Activated CD8-positive, alpha-beta T cell treated with anti-CD3 and anti-CD28 coated beads, Interleukin-2, amount 10 ng/mL, durations not matched to agents 7 days and 5 days (primary cell): ENCODE measurements around the gene SRC. TPM values are rescaled to one million over a fixed set of nuclear protein-coding genes. Genes with fewer than 3 reads are reported as not detected.
"Not testable (repeated sequence)": the region's sequence is repeated elsewhere in the genome, so short reads cannot be mapped to it uniquely, and the experiment has no call there.

ENCODE experiments used
- ATAC-seq: fragments of 150-1000 bp; cut with Tn5 transposase; one replicate; pipeline ENCODE4 v1.10.0; 2021; ENCODE audit warnings: moderate library complexity
- CTCF ChIA-PET: fragments of 350-600 bp; sonication (Branson Sonifier 250); formaldehyde crosslinking; loops from one replicate; lab custom pipeline; 2021; ENCODE audit warnings: antibody characterized with exemption; lab: Charles Lee
- POLR2A ChIA-PET: fragments of 350-600 bp; sonication (Branson Sonifier 250); formaldehyde crosslinking; loops from one replicate; lab custom pipeline; 2021; ENCODE audit warnings: antibody characterized with exemption; lab: Charles Lee
- DNase-seq: peaks from one replicate; pipeline ENCODE4 v3.0.0-alpha.2; 2020
- H3K27ac Mint-ChIP-seq: one replicate; pipeline ENCODE4 v1.8.0; 2021; ENCODE audit warnings: mild to moderate bottlenecking, mixed read lengths
- H3K27me3 Mint-ChIP-seq: one replicate; pipeline ENCODE4 v1.8.0; 2021; ENCODE audit warnings: low read depth, mixed read lengths
- H3K36me3 Mint-ChIP-seq: one replicate; pipeline ENCODE4 v1.8.0; 2021; ENCODE audit warnings: low read depth, mixed read lengths
- H3K4me1 Mint-ChIP-seq: one replicate; pipeline ENCODE4 v1.8.0; 2021; ENCODE audit warnings: low read depth, mixed read lengths
- H3K4me3 Mint-ChIP-seq: one replicate; pipeline ENCODE4 v1.8.0; 2021; ENCODE audit warnings: mild to moderate bottlenecking, mixed read lengths
- H3K9me3 Mint-ChIP-seq: one replicate; pipeline ENCODE4 v1.8.0; 2022; ENCODE audit warnings: mixed read lengths; ENCODE audit not compliant: insufficient read depth
- total RNA-seq, 2 experiments: library from RNA; stranded (reverse); gene quantifications; one replicate each; pipeline ENCODE4 v1.2.3, GENCODE V29; 2021

The SRC gene
- total RNA-seq, 2 experiments from 2014 or later = 3.2 to 6.5 TPM

DNA sequence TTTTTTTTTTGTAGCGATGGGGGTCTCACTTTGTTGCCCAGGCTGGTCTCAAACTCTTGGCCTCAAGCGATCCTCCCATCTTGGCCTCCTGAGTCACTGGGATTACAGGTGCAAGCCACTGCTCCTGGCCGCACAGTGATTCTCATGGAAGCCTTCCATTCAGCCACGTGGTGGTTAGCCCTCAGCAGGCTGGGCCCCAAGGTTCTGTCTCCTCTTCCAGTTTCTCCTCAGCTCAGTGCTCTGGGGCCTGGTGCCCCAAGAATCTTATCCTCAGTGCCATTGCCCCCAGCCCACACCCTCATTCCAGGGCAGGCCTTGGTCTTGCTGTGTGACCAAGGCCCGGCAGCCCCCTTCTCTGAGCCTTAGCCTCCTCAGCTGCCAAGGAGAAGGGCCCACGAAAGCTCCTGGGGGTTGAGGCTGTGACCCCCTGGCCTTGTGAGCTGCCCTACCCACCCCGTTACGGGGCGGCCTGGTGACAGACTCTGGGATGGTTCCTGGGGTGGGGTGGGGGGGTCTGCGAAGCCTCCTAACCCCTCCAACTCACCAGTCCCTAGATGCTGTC is 16.4 kb downstream of the SRC start:
- DNase-seq (no peak), ATAC-seq (no peak)
- Mint-ChIP-seq H3K4me1 (no peaks in the 10 kb centered on the region), H3K9me3 (no peaks in the 10 kb centered on the region), H3K27ac (no peak overlapping the region), H3K4me3 (no peak overlapping the region), H3K36me3 (no peaks in the 10 kb centered on the region), H3K27me3 (no peaks in the 10 kb centered on the region)
- ChIA-PET CTCF (no interaction called here), POLR2A (no interaction called here)

DNA sequence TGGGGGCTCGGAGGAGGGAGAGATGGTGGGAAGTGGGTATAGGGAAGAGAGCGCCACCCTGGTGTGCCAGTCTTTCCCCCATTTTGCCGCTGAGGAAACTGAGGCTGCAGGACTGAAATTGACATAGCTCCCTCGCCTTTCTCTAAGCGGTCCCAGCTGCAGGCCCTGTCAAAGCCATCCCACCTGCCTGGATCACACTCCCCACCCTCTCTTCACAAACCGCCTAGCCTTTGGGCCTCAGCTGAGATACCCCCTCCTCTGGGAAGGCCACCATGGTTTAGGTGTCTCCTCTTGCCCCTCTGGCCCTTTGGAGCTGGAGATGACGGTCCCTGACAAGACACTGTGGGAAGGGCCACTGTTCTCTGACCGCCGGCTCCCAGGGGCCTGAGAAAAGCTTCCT is 16.9 kb downstream of the SRC start:
- Mint-ChIP-seq H3K9me3 (no peaks in the 10 kb centered on the region), H3K27ac (no peak overlapping the region), H3K27me3 (no peaks in the 10 kb centered on the region), H3K4me1 (no peaks in the 10 kb centered on the region), H3K4me3 (no peak overlapping the region), H3K36me3 (no peaks in the 10 kb centered on the region)
- ChIA-PET CTCF (no interaction called here), POLR2A (no interaction called here)
- ATAC-seq (no peak), DNase-seq (no peak)

DNA sequence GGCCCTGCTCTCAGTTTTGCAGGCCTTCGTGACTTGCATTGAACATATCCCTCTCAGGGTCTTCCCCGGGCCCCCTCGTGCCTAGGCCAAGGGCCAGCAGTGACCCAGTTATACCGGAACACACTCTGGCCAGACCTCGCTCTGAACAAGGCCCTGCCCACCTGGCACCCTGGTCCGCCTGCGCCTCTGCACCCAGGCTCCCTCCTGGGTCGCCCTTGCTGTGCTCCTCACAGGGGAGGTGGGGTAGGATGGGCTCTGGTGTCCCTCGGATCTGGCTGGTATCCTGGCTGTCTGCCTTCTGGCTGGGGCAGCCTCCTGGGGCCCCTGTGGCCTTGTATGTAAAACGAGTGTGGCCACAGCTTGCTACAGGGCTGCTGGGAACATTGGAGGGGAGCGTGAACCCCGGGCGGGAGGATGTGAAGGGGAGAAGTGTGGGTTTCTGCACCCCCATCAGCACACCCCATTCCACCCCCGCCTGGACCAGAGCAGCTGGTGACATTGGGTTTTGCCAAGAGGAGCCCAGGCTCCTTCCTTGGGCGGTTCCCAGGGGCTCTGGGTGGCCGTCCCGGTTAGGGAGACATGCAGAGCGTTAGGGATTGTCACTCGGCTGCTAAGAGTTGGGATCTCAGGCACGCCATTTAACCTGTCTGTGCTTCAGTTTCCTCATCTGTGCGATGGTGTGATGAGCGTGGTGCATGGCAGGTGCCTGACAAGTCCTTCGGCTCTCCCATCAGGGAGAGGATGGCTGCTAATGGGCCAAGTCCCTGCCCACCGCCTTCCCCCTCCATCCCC is 17.5 kb downstream of the SRC start:
- Mint-ChIP-seq H3K9me3 (no peaks in the 10 kb centered on the region), H3K4me1 (no peaks in the 10 kb centered on the region), H3K27me3 (no peaks in the 10 kb centered on the region), H3K36me3 (no peaks in the 10 kb centered on the region), H3K27ac (no peak overlapping the region), H3K4me3 (no peak overlapping the region)
- ChIA-PET POLR2A (no interaction called here), CTCF (no interaction called here)
- DNase-seq = no peak
- ATAC-seq = no peak

DNA sequence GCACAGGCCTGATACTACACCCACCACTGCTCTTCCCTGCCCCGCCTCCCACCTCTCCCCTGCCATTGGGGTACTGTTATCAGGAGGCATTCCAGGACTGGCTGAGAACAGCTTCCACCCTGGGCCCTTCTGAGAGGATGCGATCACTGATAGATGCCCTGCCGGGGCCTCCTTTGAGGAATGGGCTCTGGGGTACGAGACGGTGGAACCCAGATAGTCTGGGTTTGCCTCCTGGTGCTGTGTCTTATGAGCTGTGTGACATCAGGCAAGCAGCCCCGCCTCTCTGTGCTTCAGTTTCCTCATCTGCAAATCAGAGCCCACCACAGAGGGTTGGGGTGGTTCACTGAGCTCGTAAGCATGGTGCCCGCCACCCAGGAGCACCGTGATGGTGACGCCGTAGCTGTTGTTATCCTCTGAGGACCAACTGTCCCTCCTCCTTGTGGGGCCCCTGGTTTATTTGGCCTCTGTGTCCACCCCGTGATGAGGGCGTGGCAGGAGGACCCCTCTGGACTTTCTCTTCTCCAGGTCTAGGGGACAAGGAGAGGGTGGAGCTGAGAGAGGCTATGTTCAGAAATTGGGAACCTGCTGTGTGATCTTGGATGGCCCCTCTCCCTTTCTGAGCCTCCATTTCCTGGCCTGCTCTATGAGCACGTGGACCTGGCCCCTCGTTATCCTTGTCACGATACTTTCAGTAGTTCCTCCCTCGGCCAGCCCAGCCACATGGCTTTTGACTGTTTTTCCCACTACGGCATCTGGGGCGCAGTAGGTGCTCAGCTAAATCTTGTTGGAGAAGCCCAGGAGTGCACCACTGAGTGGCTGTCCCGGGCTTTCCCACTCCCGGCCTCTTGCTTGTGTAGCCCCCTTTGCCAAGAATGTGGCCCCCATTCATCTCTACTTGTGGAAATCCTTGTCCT is 18.3 kb downstream of the SRC start:
- no peaks in the 10 kb centered on the region for H3K9me3 Mint-ChIP-seq
- ATAC-seq (no peak), DNase-seq (no peak)
- no peak overlapping the region for H3K4me3 Mint-ChIP-seq
- H3K36me3 Mint-ChIP-seq = no peaks in the 10 kb centered on the region
- ChIA-PET POLR2A (interaction anchor here (0.7 kb wide), 1 partner anchor 649 kb away, joined by 3 read pairs; no protein-coding TSS in a partner anchor), CTCF (interaction anchor here (1.6 kb wide), 1 partner anchor 20 kb away, joined by 4 read pairs; no protein-coding TSS in a partner anchor)
- no peak overlapping the region for H3K27ac Mint-ChIP-seq
- no peaks in the 10 kb centered on the region for H3K4me1 Mint-ChIP-seq
- H3K27me3 Mint-ChIP-seq = no peaks in the 10 kb centered on the region

DNA sequence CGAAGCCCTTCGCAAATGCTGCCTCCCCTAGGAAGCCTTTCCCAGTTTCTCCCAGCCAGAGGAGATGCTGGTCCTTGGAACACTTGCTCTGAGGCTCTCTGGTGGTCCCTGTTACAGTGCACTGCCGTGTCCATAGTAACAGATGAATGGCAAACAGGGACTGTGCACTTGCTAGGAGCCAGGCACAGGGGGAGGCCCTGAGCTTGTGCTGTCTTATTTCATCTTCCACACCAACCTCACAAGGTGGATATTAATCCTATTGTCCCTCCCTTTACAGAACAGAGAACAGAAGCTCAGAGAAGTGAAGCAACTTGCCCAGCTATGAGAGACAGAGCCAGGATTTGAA is 19.0 kb downstream of the SRC start:
- Mint-ChIP-seq H3K4me1 (no peaks in the 10 kb centered on the region), H3K36me3 (no peaks in the 10 kb centered on the region), H3K27me3 (no peaks in the 10 kb centered on the region), H3K9me3 (no peaks in the 10 kb centered on the region), H3K4me3 (no peak overlapping the region), H3K27ac (no peak overlapping the region)
- ATAC-seq (no peak), DNase-seq (no peak)
- ChIA-PET CTCF (interaction anchor here (1.6 kb wide), 1 partner anchor 20 kb away, joined by 4 read pairs; no protein-coding TSS in a partner anchor), POLR2A (no interaction called here)

DNA sequence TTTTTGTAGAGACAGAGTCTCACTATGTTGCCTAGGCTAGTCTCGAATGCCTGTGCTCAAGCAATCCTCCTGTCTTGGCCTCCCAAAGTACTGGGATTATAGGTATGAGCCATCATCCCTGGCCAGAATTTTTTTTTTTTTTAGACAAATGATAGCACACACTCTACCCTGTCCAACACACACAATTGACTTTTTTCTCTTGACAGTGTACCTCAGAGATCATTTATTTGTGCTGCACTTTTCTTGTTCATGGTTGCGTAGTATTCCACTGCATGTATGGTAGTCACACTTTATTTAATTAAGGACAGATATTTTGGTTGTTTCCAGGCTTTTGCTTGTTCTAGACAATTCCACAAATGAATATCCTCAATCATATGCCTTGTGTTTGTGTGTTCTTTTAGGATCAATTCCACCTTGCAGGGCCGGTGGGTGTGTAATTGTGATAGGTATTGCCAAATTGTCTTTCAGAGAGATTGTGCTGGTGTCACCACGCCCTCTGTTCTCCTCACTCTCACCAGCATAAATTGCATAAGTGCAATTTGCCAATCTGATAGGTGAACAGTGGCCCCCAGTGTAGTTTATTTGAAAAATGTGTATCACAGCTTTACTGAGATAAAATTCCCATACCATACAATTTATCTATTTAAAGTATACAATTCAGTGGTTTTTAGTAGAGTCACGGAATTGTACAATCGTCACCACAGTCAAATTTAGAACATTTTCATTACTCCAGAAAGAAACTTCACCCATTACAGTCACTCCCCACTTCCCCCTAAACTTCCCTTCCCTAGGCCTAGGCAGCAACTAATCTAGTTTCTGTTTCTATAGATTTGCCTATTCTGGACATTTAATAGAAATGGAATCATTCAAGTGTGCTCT is 20.1 kb downstream of the SRC start:
- Mint-ChIP-seq H3K27ac (no peak overlapping the region), H3K9me3 (no peaks in the 10 kb centered on the region), H3K36me3 (no peaks in the 10 kb centered on the region), H3K4me1 (no peaks in the 10 kb centered on the region), H3K27me3 (no peaks in the 10 kb centered on the region), H3K4me3 (no peak overlapping the region)
- DNase-seq (no peak), ATAC-seq (no peak)
- POLR2A ChIA-PET = no interaction called here
- CTCF ChIA-PET = interaction anchor here (1.6 kb wide), 1 partner anchor 18 kb away, joined by 4 read pairs; no protein-coding TSS in a partner anchor

DNA sequence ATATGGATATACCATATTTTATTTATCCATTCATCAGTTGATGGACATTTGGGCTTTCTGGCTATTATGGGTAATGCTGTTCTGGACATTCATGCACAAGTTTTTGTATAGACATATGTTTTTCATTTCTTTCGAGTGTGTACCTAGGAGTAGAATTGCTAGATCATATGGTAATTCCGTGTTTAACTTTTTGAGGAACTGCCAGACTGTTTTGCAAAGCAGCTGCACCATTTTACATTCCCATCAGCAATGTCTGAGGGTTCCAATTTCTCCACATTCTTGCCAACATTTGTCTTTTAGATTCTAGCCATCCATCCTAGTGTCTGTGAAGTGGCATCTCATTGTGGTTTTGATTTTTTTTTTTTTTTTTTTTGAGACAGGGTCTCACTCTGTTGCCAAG is 20.8 kb downstream of the SRC start:
- ATAC-seq (no peak), DNase-seq (no peak)
- Mint-ChIP-seq H3K27ac (no peak overlapping the region), H3K27me3 (no peaks in the 10 kb centered on the region), H3K4me3 (no peak overlapping the region), H3K4me1 (no peaks in the 10 kb centered on the region), H3K9me3 (no peaks in the 10 kb centered on the region), H3K36me3 (no peaks in the 10 kb centered on the region)
- ChIA-PET POLR2A (no interaction called here), CTCF (no interaction called here)

DNA sequence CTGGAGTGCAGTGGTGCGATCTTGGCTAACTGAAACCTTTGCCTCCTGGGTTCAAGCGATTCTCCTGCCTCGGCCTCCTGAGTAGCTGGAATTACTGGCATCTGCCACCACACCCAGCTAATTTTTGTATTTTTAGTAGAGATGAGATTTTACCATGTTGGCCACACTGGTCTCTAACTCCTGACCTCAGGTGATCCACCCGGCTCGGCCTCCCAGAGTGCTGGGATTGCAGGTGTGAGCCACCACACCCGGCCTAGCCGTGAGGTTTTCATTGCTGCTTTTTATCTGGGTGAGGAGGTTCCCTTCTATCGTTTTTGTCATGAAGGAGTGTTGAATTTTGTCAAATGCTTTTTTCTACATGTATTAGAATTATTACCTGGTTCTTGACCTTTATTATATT is 23.9 kb downstream of the SRC start:
- H3K36me3 Mint-ChIP-seq = no peaks in the 10 kb centered on the region
- POLR2A ChIA-PET = interaction anchor here (0.6 kb wide), 1 partner anchor 1500 kb away, joined by 3 read pairs; no protein-coding TSS in a partner anchor
- ATAC-seq (no peak), DNase-seq (no peak)
- H3K27ac Mint-ChIP-seq = no peak overlapping the region
- no peaks in the 10 kb centered on the region for H3K27me3 Mint-ChIP-seq
- CTCF ChIA-PET = no interaction called here
- H3K4me1 Mint-ChIP-seq = no peaks in the 10 kb centered on the region
- H3K9me3 Mint-ChIP-seq = no peaks in the 10 kb centered on the region
- no peak overlapping the region for H3K4me3 Mint-ChIP-seq

DNA sequence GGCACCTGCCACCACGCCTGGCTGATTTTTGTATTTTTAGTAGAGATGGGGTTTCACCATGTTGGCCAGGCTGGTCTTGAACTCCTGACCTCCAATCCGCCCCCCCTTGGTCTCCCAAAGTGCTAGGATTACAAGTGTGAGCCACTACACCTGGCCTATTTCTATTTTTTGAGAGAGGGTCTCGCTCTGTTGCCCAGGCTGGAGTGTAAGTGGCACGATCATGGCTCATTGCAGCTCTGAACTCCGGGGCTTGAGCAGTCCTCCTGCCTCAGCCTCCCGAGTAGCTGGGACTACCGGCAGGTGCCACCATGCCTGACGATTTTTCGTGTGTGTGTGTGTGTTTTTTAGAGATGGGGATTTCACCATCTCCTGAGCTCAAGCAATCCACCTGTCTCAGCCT is 25.9 kb downstream of the SRC start:
- H3K4me1 Mint-ChIP-seq, POLR2A ChIA-PET, DNase-seq, H3K27me3 Mint-ChIP-seq, H3K4me3 Mint-ChIP-seq, H3K36me3 Mint-ChIP-seq, H3K9me3 Mint-ChIP-seq, ATAC-seq, H3K27ac Mint-ChIP-seq: not testable (repeated sequence)
- CTCF ChIA-PET = interaction anchor here (0.7 to 1.2 kb wide), 3 partner anchors 13 to 134 kb away, joined by 3 read pairs; no protein-coding TSS in a partner anchor

DNA sequence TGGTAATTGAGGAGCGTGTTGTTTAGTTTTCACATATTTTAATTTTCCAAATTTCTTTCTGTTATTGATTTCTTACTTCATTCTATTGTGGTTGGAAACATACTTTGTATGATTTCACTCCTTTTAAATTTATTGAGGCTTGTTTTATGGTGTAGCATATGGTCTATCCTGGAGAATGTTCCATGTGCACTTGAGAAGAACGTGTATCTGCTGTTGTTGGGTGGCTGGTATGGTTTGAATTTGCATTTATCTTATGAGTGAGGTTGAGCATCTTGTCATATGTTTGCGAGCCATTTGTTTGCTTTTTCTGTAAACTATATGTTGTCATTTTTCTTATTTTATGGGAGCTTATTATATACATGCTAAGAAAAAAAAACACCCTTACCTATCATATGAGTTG is 26.5 kb downstream of the SRC start:
- POLR2A ChIA-PET = no interaction called here

DNA sequence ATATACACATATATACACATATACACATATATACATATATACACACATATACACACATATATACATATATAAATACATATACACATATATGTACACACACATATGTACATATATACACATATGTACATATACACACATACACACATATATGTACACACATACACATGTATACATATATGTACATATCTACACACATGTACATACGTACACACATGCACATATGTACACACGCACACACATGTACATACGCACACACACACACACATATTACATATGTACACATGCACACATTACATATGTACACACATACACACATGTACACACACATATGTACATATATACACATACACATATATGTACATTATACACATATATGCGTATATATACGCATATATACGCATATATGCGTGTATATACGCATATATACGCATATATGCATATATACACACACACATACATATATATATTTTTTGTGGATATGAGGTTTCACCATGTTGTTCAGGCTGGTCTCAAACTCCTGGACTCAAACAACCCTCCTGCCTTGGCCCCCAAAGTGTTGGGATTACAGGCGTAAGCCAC is 27.2 kb downstream of the SRC start:
- ChIA-PET POLR2A (no interaction called here), CTCF (no interaction called here)
- peaks cover 7% of the 10 kb centered on the region for H3K4me1 Mint-ChIP-seq
- no peaks in the 10 kb centered on the region for H3K36me3 Mint-ChIP-seq
- no peak overlapping the region for H3K4me3 Mint-ChIP-seq
- no peaks in the 10 kb centered on the region for H3K27me3 Mint-ChIP-seq
- ATAC-seq (no peak), DNase-seq (no peak)
- no peak overlapping the region for H3K27ac Mint-ChIP-seq
- no peaks in the 10 kb centered on the region for H3K9me3 Mint-ChIP-seq

More for the DNA sequence above, 26.5 kb downstream of the SRC start:
- Mint-ChIP-seq H3K4me3 (no peak overlapping the region), H3K27me3 (no peaks in the 10 kb centered on the region), H3K36me3 (no peaks in the 10 kb centered on the region), H3K4me1 (peaks cover 6% of the 10 kb centered on the region), H3K9me3 (no peaks in the 10 kb centered on the region), H3K27ac (no peak overlapping the region)
- ATAC-seq (no peak), DNase-seq (no peak)
- CTCF ChIA-PET = interaction anchor here (0.7 to 1.2 kb wide), 4 partner anchors 13 to 134 kb away, joined by 3 read pairs; no protein-coding TSS in a partner anchor
